Transverse colon (tissue), 4 donors: ENCODE measurements around the gene PDE4D. TPM values are rescaled to one million over a fixed set of nuclear protein-coding genes. Genes with fewer than 3 reads are reported as not detected.
"Not testable (repeated sequence)": the region's sequence is repeated elsewhere in the genome, so short reads cannot be mapped to it uniquely, and the experiment has no call there.

Source experiments
- DNase-seq: peaks from one replicate; pipeline ENCODE4 v3.0.0-alpha.2; 2019
- H3K27ac ChIP-seq, 4 donors: fragments of 200-600 bp; sonication (generic); 2 replicates each; pipeline ENCODE4 v1.5.1; 2016 to 2018; ENCODE audit warnings: inconsistent platforms in 4 of 4
- H3K27me3 ChIP-seq: fragments of 200-600 bp; sonication (generic); 2 replicates; pipeline ENCODE4 v1.5.1; 2017; ENCODE audit warnings: inconsistent platforms
- H3K36me3 ChIP-seq, 4 donors: fragments of 200-600 bp; sonication (generic); 2 replicates each; pipeline ENCODE4 v1.5.1; 2017 to 2019; ENCODE audit warnings: inconsistent platforms in 4 of 4
- H3K4me1 ChIP-seq, 4 donors: fragments of 200-600 bp; sonication (generic); 2 replicates each; pipeline ENCODE4 v1.5.1; 2017 to 2020; ENCODE audit warnings: inconsistent platforms in 4 of 4
- H3K4me3 ChIP-seq, 4 donors: fragments of 200-600 bp; sonication (generic); 1 replicate in 1 of 4; 2 replicates in 3 of 4; pipeline versions ENCODE4 v1.5.1 to v1.6.1; 2017 to 2019; ENCODE audit warnings: inconsistent platforms in 4 of 4
- H3K9me3 ChIP-seq, 2 donors: fragments of 200-600 bp; sonication (generic); 2 replicates each; pipeline ENCODE4 v1.5.1; 2017 to 2019; ENCODE audit warnings: inconsistent platforms in 2 of 2
- CTCF ChIP-seq, 5 experiments: fragments of 200-600 bp in 3 of 5; fragments of 450-650 bp in 2 of 5; sonication (generic) in 3 of 5; IDR thresholded peaks; 1 replicate in 2 of 5; 2 replicates in 3 of 5; pipeline ENCODE4 v1.5.1; 2016 to 2017; ENCODE audit warnings: antibody characterized with exemption in 5 of 5, inconsistent platforms in 3 of 5, mild to moderate bottlenecking in 2 of 5, moderate library complexity in 1 of 5
- EP300 ChIP-seq: sonication (generic); formaldehyde crosslinking; IDR thresholded peaks from one replicate; pipeline ENCODE4 v1.6.1; 2017; ENCODE audit warnings: antibody characterized with exemption, low read depth
- POLR2A ChIP-seq: fragments of 450-650 bp; IDR thresholded peaks from one replicate; pipeline ENCODE4 v1.6.1; 2016; ENCODE audit warnings: antibody characterized with exemption, mild to moderate bottlenecking, moderate library complexity
- POLR2AphosphoS5 ChIP-seq, 3 donors: sonication (generic); formaldehyde crosslinking; IDR thresholded peaks; one replicate each; pipeline ENCODE4 v1.6.1; 2016; ENCODE audit warnings: antibody characterized with exemption in 3 of 3
- WGBS, 2 donors: methylation state at CpG; one replicate each; pipeline ENCODE4 v1.1.5; 2018; ENCODE audit warnings: low coverage in 1 of 2; 5-methylcytosine and 5-hydroxymethylcytosine counted together
- in situ Hi-C, 4 donors: fragments of 200-750 bp; cut with MboI; loops; one replicate each; pipeline versions ENCODE4 v1.15.0 to v1.15.1; 2017; ENCODE audit warnings: low sequenced_read_pairs in 3 of 4, low pct_ligation_motif_present in 1 of 4, low pct_unique_long_range_greater_than_20kb in 1 of 4
- intact Hi-C: fragments of 100-400 bp; cut with DNase I; formaldehyde crosslinking; loops from one replicate; pipeline ENCODE4 v1.15.1; 2023; ENCODE audit warnings: low total_unique reads
- total RNA-seq, 4 donors: library from RNA; depleted of rRNA; stranded (reverse); fragments of >200 nt; gene quantifications; one replicate each; pipeline ENCODE4 v1.1.0, GENCODE V29; 2016

Gene PDE4D
- total RNA-seq, 4 donors from 2014 or later: 47.0 to 302 (median 73.6) TPM

- 91% methylated on average over 1 of the region's 1 CpG; no CpG with 5 or more reads in 1 of the 2 donors for WGBS, 2 donors
- no peak for DNase-seq
- Histone ChIP-seq H3K27me3 (no peaks in the 10 kb centered on the region), H3K36me3 (no peaks in the 10 kb centered on the region), H3K4me3 (no peak overlapping the region), H3K4me1 (no peaks in the 10 kb centered on the region), H3K27ac (no peak overlapping the region), H3K9me3 (peaks cover 0 to 5% of the 10 kb centered on the region in 2 donors)
- intact Hi-C loops (no loop called here), in situ Hi-C loops (no loop called here)
- TF ChIP-seq CTCF (IDR thresholded peaks at IDR 0.05): no peak
- no peak for TF ChIP-seq POLR2A
- TF ChIP-seq POLR2AphosphoS5 (IDR thresholded peaks at IDR 0.05): no peak
- TF ChIP-seq EP300: no peak
These were observed 485.6 kb downstream of the PDE4D start for GRCh38 chr5:59407967-59408366.

GRCh38 chr5:59401637-59402036, 491.9 kb downstream of the PDE4D start:
- H3K27me3 ChIP-seq: no peaks in the 10 kb centered on the region
- intact Hi-C loops (no loop called here), in situ Hi-C loops (no loop called here)
- no peaks in the 10 kb centered on the region for H3K9me3 ChIP-seq
- 17 to 39% methylated on average over 1 to 2 of the region's 2 CpGs for WGBS, 2 donors
- H3K36me3 ChIP-seq: no peaks in the 10 kb centered on the region
- H3K4me3 ChIP-seq: no peak overlapping the region
- H3K4me1 ChIP-seq: peaks cover 0 to 11% (median 4%) of the 10 kb centered on the region in 4 donors
- peak overlapping the region in 3 of 4 donors; percentile 5 to 20 (median 18) for H3K27ac ChIP-seq
- no peak for DNase-seq
- TF ChIP-seq EP300 (no peak), POLR2A (no peak), CTCF (IDR thresholded peaks at IDR 0.05) (no peak), POLR2AphosphoS5 (IDR thresholded peaks at IDR 0.05) (no peak)

- not testable (repeated sequence) for H3K4me3 ChIP-seq, H3K36me3 ChIP-seq, H3K27me3 ChIP-seq, H3K9me3 ChIP-seq, DNase-seq, H3K27ac ChIP-seq, H3K4me1 ChIP-seq
- intact Hi-C loops: loop anchor here (10.0 kb wide), 1 partner anchor 280 kb away; no protein-coding TSS in a partner anchor
- 89% methylated on average over 15 of the region's 15 CpGs; no CpG with 5 or more reads in 1 of the 2 donors for WGBS, 2 donors
- in situ Hi-C loops: loop anchor here (5.0 to 25.0 kb wide), 5 partner anchors 267 to 508 kb away; no protein-coding TSS in a partner anchor
These were observed 498.6 kb downstream of the PDE4D start for GRCh38 chr5:59394956-59395355.

GRCh38 chr5:59393585-59394420, 499.7 kb downstream of the PDE4D start:
- Histone ChIP-seq H3K9me3 (no peaks in the 10 kb centered on the region), H3K4me1 (peaks cover 0 to 9% (median 0%) of the 10 kb centered on the region in 4 donors), H3K4me3 (no peak overlapping the region), H3K27me3 (no peaks in the 10 kb centered on the region), H3K27ac (no peak overlapping the region), H3K36me3 (no peaks in the 10 kb centered on the region)
- DNase-seq: no peak
- in situ Hi-C loops (loop anchor here (5.0 to 25.0 kb wide), 5 partner anchors 268 to 507 kb away; no protein-coding TSS in a partner anchor), intact Hi-C loops (loop anchor here (10.0 kb wide), 1 partner anchor 281 kb away; no protein-coding TSS in a partner anchor)
- 78 to 89% methylated on average over 3 to 4 of the region's 4 CpGs for WGBS, 2 donors
- TF ChIP-seq CTCF (IDR thresholded peaks at IDR 0.05) (no peak), EP300 (no peak), POLR2AphosphoS5 (IDR thresholded peaks at IDR 0.05) (no peak), POLR2A (no peak)
